ENCODE results near the gene NNAT.

NNAT gene

GRCh38 chr20:37567331-37567665, 46.2 kb downstream of the NNAT start:
- no peak for DNase-seq (ENCODE audit: low read depth)

- no peak for DNase-seq (ENCODE audit: low read depth)
These were observed 46.9 kb downstream of the NNAT start for GRCh38 chr20:37567671-37568588.

GRCh38 chr20:37570419-37570818, 49.4 kb downstream of the NNAT start:
- DNase-seq (ENCODE audit: low read depth), result no peak

- DNase-seq (ENCODE audit: low read depth), result no peak
These were observed 50.0 kb downstream of the NNAT start for GRCh38 chr20:37571033-37571432.

Data from CMK (cell line).